HS-5 (cell line): Measurements from ENCODE around the gene PHF2.

Source experiments
- DNase-seq: peaks from one replicate; pipeline ENCODE4 v3.0.0-alpha.2; 2012; ENCODE audit warnings: low read depth

Gene PHF2

DNA sequence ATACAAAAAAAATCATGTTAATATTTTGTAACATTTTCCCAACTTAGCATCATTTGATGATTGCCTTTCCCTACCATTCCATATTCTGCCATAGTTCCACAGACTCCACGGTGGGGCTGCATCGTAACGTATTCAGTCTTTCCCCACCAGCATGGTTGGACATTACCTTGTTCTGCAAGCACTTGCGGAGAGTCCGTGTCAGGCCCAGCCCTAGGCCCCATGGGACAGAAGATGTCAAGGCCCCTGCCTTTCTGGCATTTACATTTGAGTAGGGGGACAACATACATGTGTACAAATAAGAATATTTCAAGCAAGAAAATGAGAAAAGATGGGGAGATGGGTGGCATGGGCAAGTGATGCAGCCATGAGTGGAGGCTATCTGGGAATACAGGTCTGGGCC is 8.2 kb upstream of the PHF2 start:
- DNase-seq = no peak

DNA sequence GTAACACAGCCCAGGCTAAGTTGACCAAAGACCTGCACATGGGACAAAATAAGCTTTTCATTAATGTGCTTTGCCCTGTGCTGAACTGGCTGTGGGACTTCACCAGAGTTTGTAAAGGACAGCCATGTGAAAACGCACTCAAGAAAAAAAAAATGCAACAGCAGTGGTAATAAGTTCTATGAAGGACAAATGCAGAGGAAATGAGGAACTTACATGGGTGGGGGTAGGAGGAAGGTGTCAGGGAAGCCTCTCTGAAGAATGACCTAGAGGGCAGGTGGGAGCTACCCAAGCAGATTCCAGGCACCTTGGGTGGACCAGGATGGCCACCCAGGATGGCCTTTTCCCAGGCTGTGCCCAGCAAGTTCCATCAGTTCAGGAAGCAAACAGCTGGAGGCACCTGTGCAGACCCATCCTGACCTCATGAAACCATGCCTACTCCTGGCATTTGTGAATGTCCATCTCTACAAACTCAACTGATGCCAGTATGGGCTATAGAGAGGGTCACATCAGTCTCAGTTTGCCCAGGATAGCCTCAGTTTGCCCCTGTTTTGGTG is 6.7 kb upstream of the PHF2 start:
- no peak for DNase-seq

DNA sequence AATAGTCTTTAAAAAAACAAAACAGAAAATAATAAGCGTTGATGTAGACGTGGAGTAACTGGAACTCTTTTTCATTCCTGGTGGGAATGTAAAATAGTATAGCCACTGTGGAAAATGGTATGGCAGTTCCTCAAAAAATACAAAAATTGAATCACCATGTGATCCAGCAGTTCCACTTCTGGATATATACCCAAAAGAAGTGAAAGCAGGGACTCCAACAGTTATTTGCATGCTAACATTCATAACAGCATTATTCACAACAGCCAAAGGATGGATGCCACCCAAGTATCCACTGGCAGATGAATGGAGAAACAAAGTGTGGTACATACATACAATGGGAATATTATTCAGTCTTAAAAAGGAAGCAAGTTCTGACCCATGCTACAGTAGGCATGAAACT is 4.2 kb upstream of the PHF2 start:
- no peak for DNase-seq

DNA sequence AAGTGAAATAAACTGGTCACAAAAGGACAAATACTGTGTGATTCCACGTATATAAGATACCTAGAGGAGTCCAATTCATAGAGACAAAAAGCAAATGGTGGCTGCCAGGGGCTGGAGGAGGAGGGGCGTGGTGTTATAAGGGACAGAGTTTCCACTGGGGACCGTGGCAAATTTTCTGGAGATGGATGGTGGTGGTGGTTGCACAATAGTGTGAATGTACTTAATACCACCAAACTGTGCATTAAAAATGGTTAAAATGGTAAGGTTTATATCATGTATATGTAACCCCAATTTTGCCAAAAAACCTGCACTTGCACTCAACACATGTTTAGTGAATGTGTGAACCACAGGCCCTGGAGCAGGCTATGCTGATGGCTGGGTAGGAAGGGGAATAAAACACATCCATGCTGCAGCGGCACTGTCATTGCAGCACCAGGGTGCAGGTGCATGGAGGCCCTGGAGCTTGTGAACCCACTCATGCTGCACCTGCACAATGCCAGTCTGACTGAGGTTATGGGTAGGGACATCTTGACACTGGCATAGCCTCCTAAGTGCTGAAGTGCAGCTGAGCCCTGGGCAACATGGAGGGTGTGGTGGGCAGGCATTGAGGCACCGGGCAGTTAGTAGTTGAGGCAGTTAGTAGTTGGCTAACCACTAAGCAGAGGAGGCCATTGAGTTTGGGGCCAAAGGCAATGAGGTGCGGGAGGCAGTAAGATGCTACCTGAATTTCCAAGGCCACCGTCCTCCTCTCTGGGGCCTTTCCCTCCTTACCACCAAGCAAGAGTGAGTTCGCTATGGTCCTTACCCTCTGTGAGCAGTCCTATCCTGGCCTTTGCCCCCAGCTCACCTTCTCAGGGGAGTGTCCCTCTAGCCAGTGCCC is 3.5 kb upstream of the PHF2 start:
- no peak for DNase-seq

DNA sequence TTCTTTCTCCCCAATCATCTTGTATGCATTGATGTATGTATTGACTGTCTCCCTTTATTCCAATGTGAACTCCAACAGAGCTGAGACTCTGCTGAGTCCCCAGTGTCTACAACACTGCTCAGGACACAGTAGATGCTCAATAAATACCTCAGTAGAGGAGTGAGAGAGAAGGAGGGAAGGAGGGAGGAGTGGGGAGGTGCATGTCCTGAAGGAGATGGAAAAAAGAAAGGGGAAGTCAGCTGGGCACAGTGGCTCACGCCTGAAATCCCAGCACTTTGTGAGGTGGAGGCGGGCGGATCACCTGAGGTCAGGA is 2.9 kb upstream of the PHF2 start:
- DNase-seq = no peak

DNA sequence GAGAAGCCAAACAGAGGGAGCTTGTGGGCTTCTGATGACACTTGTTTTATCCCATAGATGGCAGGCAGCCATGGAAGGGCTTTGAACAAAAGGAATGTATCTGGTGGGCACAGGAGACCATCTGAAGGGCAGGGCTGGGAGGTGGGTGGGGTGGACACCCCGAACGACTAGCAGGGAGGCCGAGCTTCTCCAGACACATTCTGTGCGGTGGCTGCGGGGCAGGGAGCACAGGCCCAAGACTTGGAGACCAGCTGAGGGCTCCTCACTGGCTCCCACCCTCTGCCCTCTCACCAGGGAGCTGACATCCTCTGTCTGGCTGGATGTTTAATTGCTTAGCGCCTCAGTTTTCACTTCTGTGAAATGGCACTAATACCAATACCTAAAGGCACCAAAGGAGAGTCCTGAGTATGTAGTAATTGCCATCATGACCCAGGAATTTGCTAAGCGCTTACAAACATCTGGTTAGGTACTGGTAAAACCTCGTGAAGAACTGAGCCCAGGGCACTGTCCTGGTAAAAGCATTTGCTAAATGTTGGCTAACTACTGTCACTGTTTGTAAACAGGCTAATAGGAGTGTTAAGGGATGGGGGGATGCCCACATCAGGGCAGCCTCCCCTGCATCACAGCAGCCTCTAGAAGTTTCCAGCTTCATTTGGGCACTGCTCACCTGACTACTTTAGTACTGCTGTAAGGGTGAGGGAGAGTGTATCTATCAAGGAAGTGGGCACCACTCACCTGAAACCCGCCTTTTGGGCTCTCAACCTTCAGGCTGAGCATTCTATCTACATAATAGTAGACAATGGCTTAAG is 2.1 kb upstream of the PHF2 start:
- no peak for DNase-seq

DNA sequence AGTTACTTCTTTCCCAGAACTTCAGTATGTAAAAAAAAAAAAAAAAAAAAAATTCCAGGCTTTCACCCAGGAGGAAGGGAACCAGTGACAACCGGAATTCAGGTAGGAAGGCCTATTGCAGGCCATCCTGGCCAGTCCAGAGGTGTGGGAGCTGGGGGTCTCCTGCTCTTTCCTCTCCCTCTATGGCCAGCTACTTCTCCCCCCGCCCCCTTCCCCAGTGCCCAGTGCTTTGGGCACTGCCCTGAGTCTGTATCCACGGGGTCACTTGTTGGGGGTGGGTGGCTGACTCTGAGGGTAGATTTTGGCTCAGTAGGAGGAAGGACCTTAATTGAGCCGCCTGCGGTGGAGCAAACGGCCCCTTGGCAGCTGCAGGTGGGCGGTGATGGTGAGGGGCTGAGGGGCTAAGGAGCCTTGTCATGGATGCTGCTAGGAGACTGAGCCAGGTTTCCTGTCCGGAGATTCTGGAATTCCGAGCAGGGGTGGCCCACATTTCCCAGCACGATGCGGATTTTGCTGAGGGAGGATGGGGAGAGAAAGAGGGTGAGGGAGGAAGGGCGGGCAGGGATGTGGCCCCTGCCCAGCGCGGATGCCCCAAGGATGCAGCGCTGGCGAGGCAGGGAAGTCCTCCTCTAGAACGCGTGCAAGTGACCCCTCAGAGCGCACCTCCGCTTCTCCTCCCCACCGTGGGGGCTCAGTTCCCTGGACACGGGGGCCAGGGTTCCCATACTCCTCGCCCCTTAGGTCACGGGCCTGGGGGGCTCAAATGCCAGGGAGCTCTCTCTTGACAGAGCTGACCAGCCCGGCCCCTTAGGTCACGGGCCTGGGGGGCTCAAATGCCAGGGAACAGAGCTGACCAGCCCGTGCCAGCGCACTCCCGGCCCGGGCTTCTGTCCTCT is 1.2 kb upstream of the PHF2 start:
- DNase-seq = no peak

DNA sequence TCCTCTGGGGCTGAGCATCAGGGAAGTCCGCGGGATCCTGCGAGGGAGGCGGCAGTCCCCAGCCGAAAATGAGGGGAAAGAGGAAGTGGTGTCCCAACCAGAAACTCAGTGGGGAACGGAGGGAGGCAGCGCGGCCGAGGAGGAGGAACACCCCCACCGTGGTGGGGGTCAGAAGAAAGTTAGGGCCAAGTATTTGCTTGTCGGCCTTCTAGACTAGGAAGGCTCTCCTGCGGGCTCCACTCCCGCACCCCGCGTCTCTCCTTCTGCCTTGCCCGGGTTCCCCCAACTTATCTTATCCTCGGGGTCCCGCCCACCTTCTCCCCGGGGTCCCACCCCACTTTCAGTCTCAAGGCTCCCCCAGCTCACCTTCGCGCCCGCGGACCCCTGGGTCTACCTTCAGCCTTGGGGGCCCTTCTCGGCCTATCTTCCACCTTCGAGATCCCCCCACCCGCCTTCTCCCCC is 557 bp upstream of the PHF2 start:
- no peak for DNase-seq

DNA sequence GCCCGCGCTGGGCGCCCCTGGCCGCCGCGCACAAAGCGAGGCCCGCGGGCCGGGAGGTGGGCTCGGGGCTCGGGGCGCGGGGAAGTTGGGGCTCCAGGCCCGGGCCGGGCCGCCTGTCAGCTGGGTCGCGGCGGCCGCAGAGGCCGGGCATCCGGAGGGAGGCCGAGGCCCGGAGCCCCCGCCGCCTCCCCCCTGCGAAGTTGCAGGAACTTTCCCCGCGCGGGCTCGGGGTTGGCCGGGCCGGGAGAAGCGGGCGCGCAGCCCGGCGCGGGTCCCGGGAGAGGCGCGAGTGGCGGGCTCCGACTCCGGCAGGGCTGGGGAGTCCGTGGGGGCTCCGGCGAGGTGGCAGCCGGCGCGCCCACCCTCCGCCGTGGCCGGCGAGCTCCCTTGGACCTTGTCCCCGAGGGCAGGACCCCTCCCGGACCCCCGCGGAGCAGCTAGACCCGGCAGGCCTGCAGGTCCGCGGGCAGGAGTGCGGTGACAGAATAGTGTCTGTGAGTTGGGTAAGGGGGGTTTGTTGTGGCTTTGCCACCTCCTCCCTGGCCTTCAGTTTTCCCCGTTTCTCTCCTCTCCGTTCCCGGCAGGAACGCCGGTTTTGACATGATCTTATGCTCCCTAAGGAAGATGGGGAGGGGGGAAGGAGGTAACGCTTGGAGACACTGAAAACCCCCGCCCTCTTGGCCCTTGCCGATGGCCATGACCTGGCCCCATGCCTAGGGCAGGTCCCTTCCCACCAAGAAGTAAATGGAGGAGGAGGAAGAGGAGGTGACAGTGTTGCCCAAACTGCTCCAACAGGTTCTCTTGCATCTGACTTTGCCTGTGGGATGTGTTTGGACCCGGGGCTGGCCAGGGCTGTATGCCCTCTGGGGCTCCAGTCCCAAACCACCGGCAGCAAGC is 942 bp downstream of the PHF2 start:
- DNase-seq = no peak

DNA sequence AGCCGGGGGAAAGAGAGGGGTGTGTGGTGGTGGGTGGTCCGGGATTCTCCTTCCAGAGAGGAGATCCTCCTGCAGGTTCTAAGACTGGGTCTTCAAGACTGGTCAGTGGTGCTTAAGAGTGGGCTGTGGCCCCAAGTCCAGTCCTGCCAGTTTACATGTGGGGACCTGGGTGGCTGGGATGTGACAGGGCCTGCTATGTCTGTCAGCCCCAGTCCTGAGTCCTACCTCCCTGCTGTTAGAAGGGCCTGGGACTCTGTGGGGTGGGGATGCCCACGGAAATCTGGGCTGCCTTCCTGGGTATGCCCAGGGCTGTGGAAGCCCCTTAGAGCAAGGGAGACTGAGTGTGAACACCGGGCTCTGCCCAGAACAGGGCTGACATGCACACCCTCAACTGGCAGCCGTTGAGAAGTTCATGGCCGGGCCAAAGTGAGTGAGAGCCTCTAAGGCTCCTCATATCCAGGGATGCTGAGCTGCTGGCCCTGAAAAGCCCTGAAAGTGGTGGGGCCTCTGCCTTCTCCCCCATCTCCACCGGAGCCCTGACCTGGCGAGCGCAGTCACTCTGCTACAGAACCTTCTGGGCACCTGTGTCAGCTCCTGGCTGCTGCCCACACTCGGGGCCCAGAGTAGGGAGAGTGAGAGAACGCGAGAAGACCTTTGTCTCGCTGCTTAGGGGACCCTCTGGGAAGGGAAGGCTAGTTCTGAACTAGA is 1.7 kb downstream of the PHF2 start:
- no peak for DNase-seq

DNA sequence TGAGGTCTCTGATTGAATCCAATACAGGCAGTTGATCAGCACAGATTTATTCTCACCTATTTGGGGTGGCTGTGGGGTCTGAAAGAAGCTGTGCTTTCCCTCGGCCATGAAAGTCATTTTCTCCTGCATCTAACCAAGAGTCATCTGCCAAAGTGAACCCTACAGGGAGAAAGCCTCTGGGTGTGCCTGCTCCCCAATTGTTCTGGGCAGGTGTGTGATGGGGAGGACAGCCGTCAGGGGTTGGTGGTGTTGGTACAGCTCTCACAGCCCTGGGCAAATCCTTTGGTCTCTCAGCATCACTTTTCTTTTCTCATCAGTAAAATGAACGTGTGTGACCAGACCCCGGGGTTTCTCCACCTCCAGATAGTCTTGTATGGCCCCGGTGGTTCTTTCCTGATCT is 2.5 kb downstream of the PHF2 start:
- DNase-seq = no peak

DNA sequence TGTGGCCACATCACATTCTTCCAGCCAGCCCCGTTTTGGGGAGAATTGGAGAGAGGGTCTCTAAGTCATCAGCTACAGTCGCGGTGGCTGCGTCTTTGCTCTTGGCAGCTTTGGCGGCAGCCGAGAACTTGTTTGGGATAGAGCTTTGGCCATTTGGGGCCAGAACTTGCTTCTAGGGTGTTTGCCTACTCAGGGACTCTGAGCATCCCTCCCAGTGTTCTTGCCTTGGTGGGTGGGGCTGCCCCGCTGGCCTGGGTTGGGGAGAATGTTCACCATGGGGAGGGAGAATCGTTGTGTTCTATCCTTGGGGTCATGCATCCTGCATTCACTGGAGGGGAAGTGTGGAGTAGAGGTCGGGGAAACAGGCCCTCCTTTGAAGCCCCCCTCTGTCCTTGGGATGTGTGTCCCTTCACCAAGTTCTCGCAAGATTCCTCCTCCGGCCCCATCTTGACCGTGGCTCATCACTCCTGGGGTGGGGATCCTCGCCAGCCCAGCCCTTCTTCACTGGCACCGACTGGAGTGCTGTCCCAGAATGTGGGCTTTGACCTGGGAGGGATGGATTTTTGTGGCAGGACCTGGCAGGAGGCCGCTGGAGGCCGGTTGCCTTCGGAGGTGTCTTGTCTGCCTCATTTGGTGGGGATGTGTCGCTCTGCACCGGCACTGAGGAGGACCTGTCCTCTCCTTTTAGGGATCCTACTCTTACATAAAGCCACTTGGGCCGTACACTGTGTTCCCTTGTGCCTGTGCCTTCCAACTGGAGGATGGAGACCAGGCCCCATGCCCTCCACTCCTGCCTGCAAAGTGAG is 3.5 kb downstream of the PHF2 start:
- no peak for DNase-seq

DNA sequence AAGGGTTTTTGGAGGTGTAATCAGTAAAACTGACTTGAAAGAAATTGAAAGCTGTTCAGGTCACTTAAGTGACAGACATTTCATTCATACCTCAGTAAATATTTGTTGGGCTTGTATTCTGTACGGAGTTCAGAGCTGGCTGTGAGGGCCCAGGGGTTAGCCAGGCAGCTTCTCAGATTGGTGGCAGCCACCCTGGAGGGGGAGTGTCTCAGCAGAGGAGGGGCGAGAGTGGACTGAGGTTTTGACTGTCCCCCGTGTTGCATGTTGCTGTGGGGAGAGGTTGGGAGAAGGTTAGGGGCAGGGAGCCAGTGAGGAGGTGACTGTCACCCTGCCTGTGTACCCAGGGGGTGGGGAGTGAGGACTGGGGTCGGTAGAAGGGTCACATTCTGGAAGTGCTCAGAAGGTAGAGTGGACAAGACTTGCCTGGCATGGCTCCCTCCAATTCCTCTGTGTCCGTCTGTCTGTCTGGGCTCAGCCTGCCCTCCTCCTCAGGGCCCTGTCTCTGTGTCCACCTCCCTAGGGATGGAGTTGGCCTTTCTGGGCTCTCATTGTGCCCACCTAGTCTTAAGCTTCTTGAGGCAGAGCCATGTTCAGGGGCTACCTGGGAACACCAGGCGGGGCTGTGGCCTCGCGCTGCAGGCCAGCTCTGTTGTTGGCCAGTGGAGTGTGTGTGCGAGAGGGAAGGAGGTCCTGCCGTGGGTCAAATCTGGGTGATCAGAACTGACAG is 4.4 kb downstream of the PHF2 start:
- DNase-seq = no peak

DNA sequence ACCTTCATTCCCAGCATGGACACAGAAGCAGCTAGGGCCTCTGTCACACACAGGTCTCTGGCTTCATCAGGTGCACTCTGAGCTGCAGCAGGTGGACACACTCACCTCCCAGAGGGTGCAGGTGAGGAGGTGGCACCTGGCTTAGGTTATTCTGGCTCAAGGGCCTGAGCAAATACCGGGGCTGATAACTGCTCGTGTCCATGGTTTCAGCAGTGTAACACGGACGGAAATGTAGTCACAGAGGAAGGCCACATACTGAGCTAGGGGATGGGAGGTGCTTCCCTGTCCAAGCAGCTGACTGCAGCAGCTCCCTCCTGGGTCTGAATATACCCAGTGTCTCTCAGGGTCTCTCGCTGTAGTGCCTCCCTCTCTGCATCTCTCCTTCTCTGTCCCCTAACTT is 5.7 kb downstream of the PHF2 start:
- DNase-seq = no peak

DNA sequence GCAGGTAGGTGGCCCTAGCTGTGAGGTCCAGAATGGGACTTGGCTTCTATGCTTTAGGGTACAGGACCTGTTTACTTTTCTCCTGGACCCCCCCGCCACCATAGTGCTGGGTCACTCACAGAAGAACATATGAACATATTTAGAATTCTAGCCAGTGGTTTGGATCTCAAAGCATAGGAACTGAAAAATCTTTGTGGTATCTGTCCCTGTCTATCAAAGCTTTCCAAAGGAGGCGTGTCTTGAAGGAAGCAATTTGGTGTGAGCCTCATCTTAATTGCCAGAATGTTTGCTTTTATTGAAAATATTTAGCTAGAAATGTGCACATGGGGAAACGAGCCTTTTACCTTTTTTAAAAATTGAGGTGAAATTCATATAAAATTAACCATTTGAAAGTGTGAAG is 6.2 kb downstream of the PHF2 start:
- no peak for DNase-seq

DNA sequence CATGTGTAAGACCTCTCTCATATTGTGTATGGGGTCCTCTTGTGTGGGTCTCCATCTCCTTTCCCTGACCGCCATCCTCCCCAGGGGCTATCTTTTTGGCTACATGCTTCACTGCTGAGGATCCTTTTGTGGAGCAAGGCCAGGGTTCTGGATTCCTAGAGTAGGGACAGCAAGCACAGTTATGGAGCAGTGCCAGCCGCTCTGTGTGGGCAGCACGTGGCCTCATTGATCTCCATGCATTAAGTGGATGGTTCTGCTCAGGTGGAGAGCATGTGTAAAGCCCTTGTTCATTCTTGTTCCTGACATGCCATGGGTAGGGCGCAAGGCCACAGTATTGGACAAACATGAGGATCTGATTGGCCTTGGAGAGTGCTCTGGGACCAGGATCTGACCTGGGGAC is 8.9 kb downstream of the PHF2 start:
- no peak for DNase-seq

DNA sequence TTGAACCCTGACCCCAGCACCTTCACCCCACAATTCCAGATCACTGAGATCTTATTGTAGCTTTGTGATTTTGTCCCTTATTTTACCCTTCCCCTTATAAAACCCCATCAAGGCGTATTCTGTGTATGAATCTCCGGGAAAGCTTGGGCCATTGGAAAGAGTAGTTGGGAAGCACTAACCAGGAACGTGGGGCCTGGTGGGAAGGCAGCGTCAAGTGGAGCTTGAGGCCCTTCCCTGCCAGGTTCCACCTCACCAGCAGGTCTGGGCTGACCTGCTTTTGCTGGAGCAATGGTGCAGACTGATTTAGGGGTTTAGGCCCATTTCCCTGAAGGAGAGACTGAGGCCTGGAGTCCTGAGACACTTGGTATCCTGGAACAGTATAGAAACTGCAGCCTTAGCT is 9.3 kb downstream of the PHF2 start:
- DNase-seq = no peak

DNA sequence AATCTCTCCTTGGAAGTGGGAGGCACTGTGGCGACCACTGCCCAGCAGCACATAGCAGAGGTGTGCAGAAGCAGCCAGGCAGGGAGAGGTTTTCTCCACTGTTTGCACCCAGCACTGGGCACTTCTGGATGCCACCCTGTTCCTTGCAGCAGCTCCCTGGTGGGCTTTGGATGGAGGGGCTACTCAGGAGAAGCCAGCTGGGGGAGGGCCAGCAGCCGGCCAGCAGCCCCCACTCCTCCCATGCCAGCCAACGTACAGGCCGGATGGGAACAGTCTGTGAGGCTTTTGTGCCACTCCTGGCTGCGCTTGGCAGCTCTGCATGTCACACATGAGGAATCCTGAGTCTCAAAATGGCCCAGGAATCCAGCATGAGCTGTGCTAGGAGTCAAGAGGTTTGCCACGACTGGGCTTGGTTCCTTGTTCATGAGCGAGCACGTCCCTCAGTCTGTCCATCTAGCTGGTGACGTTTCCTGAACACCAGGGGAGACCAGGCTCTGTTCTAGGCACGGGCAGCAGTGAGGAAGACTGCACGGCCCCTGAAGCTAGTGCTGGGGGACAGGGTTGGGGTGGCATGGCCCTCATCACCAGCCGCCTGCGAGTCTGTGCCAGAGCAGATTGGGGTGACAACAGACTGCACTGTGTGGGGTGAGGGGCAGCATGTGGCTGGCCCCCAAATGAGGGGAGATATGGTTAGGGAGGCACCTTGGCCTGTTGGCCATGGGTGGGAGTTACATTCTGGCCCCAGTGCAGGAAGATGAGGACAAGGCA is 10.1 kb downstream of the PHF2 start:
- no peak for DNase-seq
